ENCODE data around the gene CPSF4. TPM values are rescaled to one million over a fixed set of nuclear protein-coding genes. Genes with fewer than 3 reads are reported as not detected.

Gene CPSF4
- total RNA-seq, 1 donor from 2014 or later: 26.9 TPM

GRCh38 chr7:99398891-99399445 is 39.8 kb upstream of the CPSF4 start:
- Histone ChIP-seq H3K4me1 (peaks cover 9% of the 10 kb centered on the region), H3K36me3 (peaks cover 94% of the 10 kb centered on the region), H3K27ac (no peak overlapping the region), H3K9me3 (no peaks in the 10 kb centered on the region), H3K4me3 (no peak overlapping the region), H3K27me3 (no peaks in the 10 kb centered on the region)
- no peak for ATAC-seq
- no peak for TF ChIP-seq CTCF (IDR thresholded peaks at IDR 0.05)
- no peak for DNase-seq
- intact Hi-C loops (cut with DNase I): no loop called here

GRCh38 chr7:99399597-99399996 is 39.1 kb upstream of the CPSF4 start:
- no peak overlapping the region for H3K4me3 ChIP-seq
- H3K27me3 ChIP-seq: no peaks in the 10 kb centered on the region
- peaks cover 13% of the 10 kb centered on the region for H3K4me1 ChIP-seq
- ATAC-seq (peak; percentile 69), DNase-seq (no peak)
- no peak overlapping the region for H3K27ac ChIP-seq
- H3K36me3 ChIP-seq: peaks cover 88% of the 10 kb centered on the region
- intact Hi-C loops (cut with DNase I): no loop called here
- TF ChIP-seq CTCF (IDR thresholded peaks at IDR 0.05): peak; percentile 18
- no peaks in the 10 kb centered on the region for H3K9me3 ChIP-seq

GRCh38 chr7:99402854-99403253 is 35.9 kb upstream of the CPSF4 start:
- no peak overlapping the region for H3K4me3 ChIP-seq
- no peak for TF ChIP-seq CTCF (IDR thresholded peaks at IDR 0.05)
- H3K27me3 ChIP-seq: no peaks in the 10 kb centered on the region
- H3K9me3 ChIP-seq: no peaks in the 10 kb centered on the region
- DNase-seq: no peak
- ATAC-seq: no peak
- intact Hi-C loops (cut with DNase I): no loop called here
- no peak overlapping the region for H3K27ac ChIP-seq
- H3K4me1 ChIP-seq: peaks cover 43% of the 10 kb centered on the region
- peaks cover 57% of the 10 kb centered on the region for H3K36me3 ChIP-seq

GRCh38 chr7:99403764-99404163 is 35.0 kb upstream of the CPSF4 start:
- DNase-seq: no peak
- TF ChIP-seq CTCF (IDR thresholded peaks at IDR 0.05): no peak
- Histone ChIP-seq H3K4me1 (peaks cover 38% of the 10 kb centered on the region), H3K27me3 (no peaks in the 10 kb centered on the region), H3K4me3 (no peak overlapping the region), H3K36me3 (peaks cover 48% of the 10 kb centered on the region), H3K27ac (no peak overlapping the region), H3K9me3 (no peaks in the 10 kb centered on the region)
- intact Hi-C loops (cut with DNase I): no loop called here
- no peak for ATAC-seq

- H3K4me1 ChIP-seq: peaks cover 34% of the 10 kb centered on the region
- no peaks in the 10 kb centered on the region for H3K27me3 ChIP-seq
- intact Hi-C loops (cut with DNase I): no loop called here
- H3K36me3 ChIP-seq: peaks cover 42% of the 10 kb centered on the region
- H3K27ac ChIP-seq: no peak overlapping the region
- ATAC-seq (no peak), DNase-seq (no peak)
- no peak overlapping the region for H3K4me3 ChIP-seq
- TF ChIP-seq CTCF (IDR thresholded peaks at IDR 0.05): no peak
- H3K9me3 ChIP-seq: no peaks in the 10 kb centered on the region
Measured at GRCh38 chr7:99404235-99404976, 34.3 kb upstream of the CPSF4 start.

All from upper lobe of right lung (tissue), 1 donor.